Jurkat, Clone E6-1 (cell line): Measurements from ENCODE around the gene SPG7.

Experiments
- DNase-seq: peaks from one replicate; pipeline ENCODE4 v3.0.0-alpha.2; 2011; ENCODE audit warnings: low read depth, low spot score
- H3K4me3 ChIP-seq: 2 replicates; pipeline ENCODE4 v1.5.1; 2011; ENCODE audit warnings: mild to moderate bottlenecking, low read length, control low read depth, moderate library complexity

Gene SPG7

GRCh38 chr16:89540557-89540956 lies 32.4 kb downstream of the SPG7 start:
- H3K4me3 ChIP-seq, result no peak overlapping the region
- DNase-seq, result no peak

GRCh38 chr16:89541792-89542191 lies 33.6 kb downstream of the SPG7 start:
- DNase-seq, result no peak
- no peak overlapping the region for H3K4me3 ChIP-seq

GRCh38 chr16:89544113-89544512 lies 35.9 kb downstream of the SPG7 start:
- DNase-seq, result no peak
- H3K4me3 ChIP-seq, result no peak overlapping the region

GRCh38 chr16:89544713-89545043 lies 36.5 kb downstream of the SPG7 start:
- no peak for DNase-seq
- H3K4me3 ChIP-seq, result no peak overlapping the region

GRCh38 chr16:89545044-89545830 lies 37.0 kb downstream of the SPG7 start:
- no peak for DNase-seq
- no peak overlapping the region for H3K4me3 ChIP-seq

GRCh38 chr16:89545831-89546574 lies 37.8 kb downstream of the SPG7 start:
- no peak overlapping the region for H3K4me3 ChIP-seq
- no peak for DNase-seq

GRCh38 chr16:89546781-89547180 lies 38.6 kb downstream of the SPG7 start:
- H3K4me3 ChIP-seq, result no peak overlapping the region
- DNase-seq, result no peak

GRCh38 chr16:89547291-89547690 lies 39.1 kb downstream of the SPG7 start:
- DNase-seq, result no peak
- no peak overlapping the region for H3K4me3 ChIP-seq

GRCh38 chr16:89547860-89548259 lies 39.7 kb downstream of the SPG7 start:
- no peak overlapping the region for H3K4me3 ChIP-seq
- DNase-seq, result no peak

- H3K4me3 ChIP-seq, result no peak overlapping the region
- no peak for DNase-seq
Observed at GRCh38 chr16:89548344-89549006, 40.3 kb downstream of the SPG7 start.

- H3K4me3 ChIP-seq, result no peak overlapping the region
- peak; percentile 85 for DNase-seq
Observed at GRCh38 chr16:89549007-89549700, 41.0 kb downstream of the SPG7 start.

- H3K4me3 ChIP-seq, result no peak overlapping the region
- DNase-seq, result no peak
Observed at GRCh38 chr16:89550421-89551007, 42.3 kb downstream of the SPG7 start.

GRCh38 chr16:89552329-89552728 lies 44.1 kb downstream of the SPG7 start:
- DNase-seq, result no peak
- H3K4me3 ChIP-seq, result no peak overlapping the region

- no peak overlapping the region for H3K4me3 ChIP-seq
- no peak for DNase-seq
Observed at GRCh38 chr16:89552913-89553312, 44.7 kb downstream of the SPG7 start.

GRCh38 chr16:89553733-89554132 lies 45.5 kb downstream of the SPG7 start:
- no peak overlapping the region for H3K4me3 ChIP-seq
- no peak for DNase-seq

- no peak overlapping the region for H3K4me3 ChIP-seq
- DNase-seq, result no peak
Observed at GRCh38 chr16:89554343-89554742, 46.1 kb downstream of the SPG7 start.

- DNase-seq, result no peak
- no peak overlapping the region for H3K4me3 ChIP-seq
Observed at GRCh38 chr16:89555265-89555664, 47.1 kb downstream of the SPG7 start.

GRCh38 chr16:89555780-89556179 lies 47.6 kb downstream of the SPG7 start:
- no peak overlapping the region for H3K4me3 ChIP-seq
- DNase-seq, result no peak
